Stimulated activated naive CD8-positive, alpha-beta T cell treated with anti-CD3 and anti-CD28 coated beads, Interleukin-15, Interleukin-2, amounts not matched to agents 100 U/mL and 50 U/mL, for 24 hours (primary cell): ENCODE measurements around the gene TCEAL2.
A peak's percentile ranks its signal among the peaks of the same experiment; 100 is the strongest.
"Not testable (repeated sequence)": the region's sequence is repeated elsewhere in the genome, so short reads cannot be mapped to it uniquely, and the experiment has no call there.

ENCODE experiments used
- ATAC-seq: fragments of 150-1000 bp; cut with Tn5 transposase; one replicate; pipeline ENCODE4 v1.10.0; 2021
- DNase-seq: peaks from one replicate; pipeline ENCODE4 v3.0.0; 2021

TCEAL2 gene

DNA sequence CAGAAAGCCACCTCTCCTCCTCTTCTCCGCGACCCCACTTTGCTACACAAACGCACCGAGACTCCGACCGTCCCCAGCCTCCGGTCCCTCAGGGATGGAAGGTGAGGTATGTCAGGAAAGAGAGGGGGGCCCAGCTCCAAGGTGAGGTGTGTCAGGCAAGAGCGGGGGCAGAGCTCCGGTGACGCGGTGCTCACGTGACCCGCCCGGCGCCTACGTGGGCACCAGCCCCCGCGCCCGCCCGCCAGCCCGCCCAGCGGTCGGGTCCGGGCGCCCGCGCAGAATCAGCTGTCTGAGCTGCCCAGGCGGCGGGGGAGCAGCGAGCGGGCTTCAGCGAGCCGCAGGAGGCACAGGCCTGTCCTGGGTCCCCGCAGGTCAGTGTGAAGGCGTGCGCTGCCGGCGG lies at the start of gene TCEAL2:
Gene TCEAL2, plus strand, starts transcription at position 244 of the 400 bp plus-strand sequence. CDS start 1,152 bp downstream, outside the sequence.
- peak; percentile 2 for DNase-seq
- ATAC-seq: not testable (repeated sequence)

DNA sequence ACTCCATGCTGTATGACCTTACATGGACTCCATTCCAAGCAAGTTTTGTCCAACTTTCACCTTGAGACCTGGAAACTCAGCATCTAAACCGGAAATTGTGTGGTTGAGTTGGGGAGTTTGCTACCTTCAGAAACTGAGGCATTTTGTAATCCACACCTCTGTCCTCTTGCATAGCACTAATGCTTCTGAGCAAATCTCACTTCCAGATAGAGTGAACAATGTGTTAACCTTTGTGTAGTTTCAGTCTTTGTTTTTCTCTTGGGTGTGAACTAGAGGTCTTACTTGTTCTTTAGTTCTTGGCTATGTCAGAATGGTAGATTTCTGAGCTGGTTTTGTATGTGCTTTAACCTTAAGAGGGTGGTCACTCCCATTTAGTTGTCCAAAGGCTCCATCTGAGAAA lies 48.1 kb upstream of the TCEAL2 start:
- DNase-seq (no peak), ATAC-seq (no peak)

DNA sequence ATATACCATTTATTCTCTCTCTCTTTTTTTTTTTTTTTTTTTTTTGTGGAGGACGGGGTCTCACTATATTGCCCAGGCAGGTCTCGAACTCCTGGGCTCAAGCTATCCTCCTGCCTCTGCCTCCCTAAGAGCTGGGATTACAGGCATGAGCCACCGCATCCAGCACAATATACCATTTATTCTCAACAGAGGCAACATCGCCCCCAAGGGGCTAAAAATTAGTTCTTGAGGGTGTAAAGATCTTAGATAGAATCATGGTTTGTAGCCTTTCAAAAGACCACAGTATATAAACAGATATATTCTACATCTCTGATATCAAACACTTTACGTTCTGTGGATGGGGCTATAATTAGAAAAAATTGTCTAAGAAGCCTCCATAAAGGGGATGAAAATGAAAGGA lies 39.8 kb upstream of the TCEAL2 start:
- DNase-seq: no peak
- no peak for ATAC-seq

DNA sequence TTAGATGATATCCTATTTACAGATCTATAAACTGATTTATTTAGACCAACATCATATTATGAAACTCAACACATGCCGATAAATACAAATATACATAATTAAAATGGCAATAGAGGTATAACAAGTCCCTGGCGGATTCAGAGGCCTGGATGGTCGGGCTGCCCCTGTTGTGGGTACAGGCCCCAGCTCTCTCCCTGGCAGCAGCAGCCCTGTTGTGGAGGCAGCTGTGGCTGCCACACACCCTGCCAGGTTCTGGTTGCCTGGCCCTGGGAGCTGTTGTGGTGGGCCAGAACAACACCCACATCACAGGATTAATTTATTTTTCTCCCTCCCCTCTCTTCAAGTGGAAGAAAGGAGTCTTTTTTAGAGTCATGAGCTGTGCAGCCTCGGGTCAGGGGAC lies 12.1 kb upstream of the TCEAL2 start:
- DNase-seq (no peak), ATAC-seq (no peak)

DNA sequence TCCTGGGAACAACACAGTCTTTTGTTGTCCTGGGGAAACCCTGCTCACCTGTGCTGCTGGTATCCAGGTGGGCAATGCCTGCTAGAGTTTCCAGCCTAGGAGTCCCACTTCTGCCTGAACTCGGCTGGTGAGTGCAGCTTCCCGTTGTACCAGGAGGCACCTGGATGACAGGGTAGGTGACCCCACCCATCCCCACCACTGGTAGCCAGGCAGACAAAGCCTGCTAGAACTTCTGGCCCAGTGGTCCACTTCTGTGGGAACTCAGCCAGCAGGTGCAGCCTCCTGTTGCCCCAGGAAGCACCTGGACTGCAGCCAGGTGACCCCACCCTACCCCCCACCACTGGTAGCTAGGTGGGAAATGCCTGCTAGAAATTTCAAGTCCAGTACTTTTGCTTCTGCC lies 9.7 kb upstream of the TCEAL2 start:
- no peak for DNase-seq
- ATAC-seq: no peak

DNA sequence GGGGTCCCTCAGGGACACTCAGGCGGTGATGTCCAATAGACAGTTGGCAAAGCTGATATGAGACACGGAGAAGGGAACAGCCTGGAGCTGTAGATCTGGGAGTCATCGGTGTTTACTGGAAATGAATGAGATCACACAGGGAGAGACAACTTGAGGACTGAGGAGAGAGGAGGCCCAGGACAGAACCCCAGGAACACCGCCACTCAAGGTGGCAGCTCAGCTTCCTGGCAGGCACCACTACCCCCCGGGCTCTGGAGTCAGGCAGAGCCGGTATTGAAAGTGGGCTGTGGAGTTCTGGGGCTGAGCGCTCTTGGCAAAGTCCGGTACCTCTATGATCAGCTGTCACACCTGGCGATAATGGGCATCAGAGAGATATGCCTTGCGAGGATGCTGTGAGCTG lies 465 bp upstream of the TCEAL2 start:
- not testable (repeated sequence) for DNase-seq, ATAC-seq

DNA sequence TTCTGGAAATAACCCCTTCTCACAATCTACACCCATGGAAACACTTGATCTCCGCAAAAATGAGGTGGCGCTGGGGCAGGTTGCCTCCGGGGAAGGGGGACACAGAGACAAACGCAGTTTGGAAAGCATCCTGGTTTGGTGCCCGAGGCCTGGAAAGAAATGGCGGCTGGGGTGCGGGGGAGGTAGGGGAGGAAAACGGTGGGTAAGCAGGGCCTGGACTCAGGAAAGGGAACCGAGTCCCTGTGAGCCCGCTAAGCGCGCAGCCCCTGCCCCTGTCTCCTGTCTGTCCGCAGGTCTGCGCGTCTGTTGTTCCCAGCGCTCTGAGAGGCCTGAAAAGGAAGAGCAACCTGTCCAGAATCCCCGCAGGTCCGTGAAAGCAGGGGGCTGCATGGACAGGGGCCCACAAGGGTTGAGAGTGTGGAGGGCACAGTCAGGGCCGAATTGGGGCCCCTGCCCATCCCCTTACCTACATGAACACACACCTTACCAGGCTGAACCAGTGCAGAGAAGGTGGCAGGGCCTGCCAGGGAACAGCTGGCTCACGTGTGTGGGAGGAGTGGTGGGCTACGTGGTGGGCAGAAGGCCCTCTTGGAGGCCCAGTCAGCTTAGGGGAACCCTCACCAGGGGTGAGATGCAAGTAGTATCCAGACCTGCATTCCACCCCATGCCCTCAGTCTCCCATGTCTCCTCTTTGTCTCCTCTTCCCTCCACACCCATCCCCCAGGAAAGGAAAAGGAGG lies 770 bp downstream of the TCEAL2 start:
- ATAC-seq, DNase-seq: not testable (repeated sequence)

DNA sequence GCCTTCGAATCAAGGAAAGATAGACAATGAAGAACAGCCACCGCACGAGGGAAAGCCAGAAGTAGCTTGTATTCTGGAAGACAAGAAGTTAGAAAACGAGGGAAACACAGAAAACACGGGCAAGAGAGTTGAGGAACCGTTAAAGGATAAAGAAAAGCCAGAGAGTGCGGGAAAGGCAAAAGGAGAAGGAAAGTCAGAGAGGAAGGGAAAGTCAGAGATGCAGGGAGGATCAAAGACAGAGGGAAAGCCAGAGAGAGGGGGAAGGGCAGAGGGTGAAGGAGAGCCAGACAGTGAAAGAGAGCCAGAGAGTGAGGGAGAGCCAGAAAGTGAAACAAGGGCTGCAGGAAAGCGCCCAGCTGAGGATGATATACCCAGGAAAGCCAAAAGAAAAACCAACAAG lies 1.4 kb downstream of the TCEAL2 start:
- ATAC-seq: no peak

DNA sequence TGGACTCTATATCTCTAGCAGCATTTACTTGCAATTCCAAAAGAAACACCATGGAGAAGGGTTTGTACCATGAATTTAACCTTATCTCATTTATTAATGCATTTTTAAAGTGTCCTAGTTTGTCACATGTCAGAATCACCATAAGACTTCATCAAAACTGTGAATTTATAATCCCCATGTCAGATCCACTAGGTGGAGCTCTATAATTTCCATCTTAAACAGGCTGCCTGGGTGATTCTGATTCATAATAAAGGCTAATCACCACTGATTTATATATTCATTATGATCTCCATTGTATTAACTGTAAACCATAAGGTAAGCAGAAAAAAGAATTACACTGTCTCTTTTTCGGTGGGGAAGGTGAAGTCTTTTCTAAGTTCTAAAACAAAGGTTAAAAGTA lies 4.0 kb downstream of the TCEAL2 start:
- ATAC-seq (no peak), DNase-seq (no peak)

More for the DNA sequence above, 1.4 kb downstream of the TCEAL2 start:
- no peak for DNase-seq

DNA sequence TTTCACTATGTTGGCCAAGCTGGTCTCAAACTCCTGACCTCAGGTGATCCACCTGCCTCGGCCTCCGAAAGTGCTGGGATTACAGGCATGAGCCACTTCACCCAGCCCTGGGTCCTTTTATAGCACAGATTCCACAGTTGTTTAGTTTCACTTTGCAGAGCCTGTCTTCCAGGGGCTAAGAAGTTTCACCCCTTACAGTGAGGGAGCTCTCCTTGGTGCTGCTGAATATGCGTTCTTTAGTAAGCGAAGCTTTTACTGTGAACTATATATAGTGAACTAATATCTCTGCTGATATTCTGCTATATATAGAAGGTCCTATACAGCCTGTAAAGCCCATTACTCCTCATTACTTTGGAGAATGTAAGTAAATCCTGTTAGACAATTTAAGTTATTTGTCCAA lies 12.6 kb downstream of the TCEAL2 start:
- no peak for DNase-seq
- no peak for ATAC-seq

DNA sequence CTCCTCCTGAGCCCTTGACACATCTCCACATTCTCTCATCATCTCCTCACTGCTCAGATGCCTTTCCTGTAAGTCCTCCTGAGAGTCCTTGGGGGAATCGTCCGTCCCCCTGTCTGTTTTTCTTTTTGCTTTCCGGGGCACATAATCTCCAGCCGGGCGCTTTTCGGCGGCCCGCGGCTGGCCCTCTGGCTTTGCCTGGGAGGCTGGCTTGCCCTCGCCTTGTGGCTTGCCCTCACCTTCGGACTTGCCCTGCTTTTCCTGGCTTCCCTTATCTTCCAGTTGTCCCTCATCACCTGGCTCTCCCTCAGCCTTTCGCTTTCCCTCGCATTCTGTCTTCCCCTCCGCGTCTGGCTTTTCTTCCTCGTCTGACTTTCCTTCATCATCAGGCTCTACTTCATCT lies 15.4 kb downstream of the TCEAL2 start:
- ATAC-seq, DNase-seq: not testable (repeated sequence)

DNA sequence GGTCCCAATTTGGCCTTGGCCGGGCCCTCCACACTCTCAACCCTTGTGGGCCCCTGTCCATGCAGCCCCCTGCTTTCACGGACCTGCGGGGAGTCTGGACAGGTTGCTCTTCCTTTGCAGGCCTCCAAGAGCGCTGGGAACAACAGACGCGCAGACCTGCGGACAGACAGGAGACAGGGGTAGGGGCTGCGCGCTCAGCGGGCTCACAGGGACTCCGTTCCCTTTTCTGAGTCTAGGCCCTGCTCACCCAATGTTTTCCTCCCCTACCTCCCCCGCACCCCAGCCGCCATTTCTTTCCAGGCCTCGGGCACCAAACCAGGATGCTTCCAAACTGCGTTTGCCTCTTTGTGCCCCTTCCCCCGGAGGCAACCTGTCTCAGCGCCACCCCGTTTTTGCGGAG lies 16.2 kb downstream of the TCEAL2 start:
- ATAC-seq, DNase-seq: not testable (repeated sequence)

DNA sequence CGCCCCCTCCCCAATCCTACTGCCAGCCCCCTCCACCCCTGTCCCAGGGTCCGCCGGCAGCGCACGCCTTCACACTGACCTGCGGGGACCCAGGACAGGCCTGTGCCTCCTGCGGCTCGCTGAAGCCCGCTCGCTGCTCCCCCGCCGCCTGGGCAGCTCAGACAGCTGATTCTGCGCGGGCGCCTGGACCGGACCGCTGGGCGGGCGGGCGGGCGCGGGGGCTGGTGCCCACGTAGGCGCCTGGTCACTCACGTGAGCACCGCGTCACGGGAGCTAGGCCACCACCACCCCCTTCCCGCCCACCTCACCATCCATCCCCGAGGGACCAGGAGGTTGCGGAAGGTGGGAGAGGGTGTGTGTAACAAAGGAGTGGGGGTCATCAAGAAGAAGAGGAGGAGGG lies 16.8 kb downstream of the TCEAL2 start, which contains the start of gene TCEAL6:
Gene TCEAL6, minus strand, starts transcription at position 208 of the 400 bp plus-strand sequence.
- ATAC-seq, DNase-seq: not testable (repeated sequence)

DNA sequence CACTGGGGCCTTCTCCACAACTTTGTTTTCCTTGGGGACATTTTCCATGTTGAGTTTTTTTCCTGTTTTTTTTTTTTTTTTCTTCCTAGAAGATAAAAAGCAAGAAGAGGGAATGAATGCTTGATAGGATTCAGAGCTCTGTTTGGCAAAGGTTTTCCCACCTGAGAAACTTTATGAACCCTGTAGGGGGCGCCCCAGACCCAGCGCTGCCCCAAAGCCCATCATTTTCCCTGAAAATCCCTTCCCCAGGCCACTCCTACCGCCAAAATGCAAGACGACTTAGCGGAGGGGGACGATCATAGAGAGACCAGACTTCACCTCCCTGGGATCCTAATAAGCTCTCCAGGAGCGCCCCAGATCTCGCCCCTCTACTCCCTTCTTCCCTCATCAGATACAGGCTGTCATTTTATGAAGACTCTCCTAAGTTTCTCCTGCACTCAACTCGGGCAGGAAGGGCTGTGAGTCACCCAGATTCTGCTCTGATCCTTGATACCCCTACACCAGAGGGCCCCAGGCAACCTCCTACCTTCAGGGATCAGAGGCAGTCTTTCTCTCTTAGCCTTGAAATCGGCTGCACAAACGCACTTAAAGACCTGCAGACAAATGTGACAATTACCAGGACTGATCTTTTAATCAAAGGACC lies 28.9 kb downstream of the TCEAL2 start:
- DNase-seq (peak; percentile 16), ATAC-seq (peak; percentile 24)

DNA sequence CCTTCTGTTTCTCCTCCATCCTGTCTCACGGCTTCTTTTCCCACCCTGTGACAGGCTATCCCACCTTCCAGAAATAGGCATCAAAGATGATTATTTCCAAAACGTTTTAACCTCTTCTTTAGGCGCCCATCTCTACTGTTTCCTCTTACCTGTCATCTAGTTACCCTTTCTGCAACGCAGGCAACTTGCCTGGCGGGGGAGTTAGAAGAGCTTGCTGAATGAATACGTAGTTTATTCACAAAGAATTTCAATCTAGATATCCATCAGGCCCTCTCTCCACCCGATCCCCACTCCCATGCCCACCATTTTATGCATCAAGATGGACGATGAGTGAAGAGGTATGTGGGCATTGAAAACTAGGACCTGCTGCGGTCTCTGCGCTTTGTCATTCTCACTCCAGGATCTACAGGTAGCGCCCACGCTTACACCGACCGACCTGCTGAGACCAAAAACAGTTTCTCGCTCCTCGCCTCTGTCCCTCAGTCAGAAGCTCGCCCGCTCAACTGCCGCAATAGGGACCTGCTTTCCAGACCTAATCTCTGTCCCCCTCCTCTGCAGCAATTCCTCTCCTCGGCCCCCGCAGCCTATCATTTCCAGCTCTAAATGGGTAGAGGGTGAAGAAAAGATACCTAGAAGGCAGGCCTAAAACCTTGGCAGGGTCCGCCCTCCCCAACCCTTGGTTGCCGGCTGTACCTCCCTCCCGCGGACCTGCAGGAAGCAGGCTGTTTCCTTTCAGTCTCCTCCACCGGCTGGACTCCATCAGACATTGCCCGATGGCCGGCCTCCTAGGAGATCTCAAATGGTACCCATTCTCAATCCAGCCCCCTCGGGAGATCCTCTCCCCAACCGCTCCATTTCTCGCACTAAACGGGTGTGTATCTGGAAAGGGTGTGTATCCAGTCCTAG lies 29.7 kb downstream of the TCEAL2 start:
- DNase-seq (peak; percentile 7), ATAC-seq (peak; percentile 34)

DNA sequence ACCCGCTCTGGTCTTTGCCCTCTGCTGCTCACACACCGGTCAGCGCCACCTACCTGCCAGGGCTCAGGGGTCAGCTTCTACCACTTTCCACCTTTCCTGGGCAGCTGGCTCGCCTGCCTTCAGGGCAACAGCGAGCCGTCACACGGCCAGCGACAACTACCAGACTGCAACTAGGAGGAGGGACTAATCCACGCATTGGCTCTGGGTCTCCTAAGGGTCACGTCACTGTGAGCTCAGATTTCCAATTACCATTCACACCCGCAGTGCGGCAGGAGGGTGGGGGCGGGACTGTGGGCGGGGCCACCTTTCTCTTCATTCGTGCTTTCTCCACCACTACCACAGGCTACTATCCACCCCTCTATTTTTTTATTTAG lies 30.3 kb downstream of the TCEAL2 start, which contains the start of gene BEX5:
Gene BEX5, minus strand, starts transcription at position 172 of the 374 bp plus-strand sequence. CDS start 1,712 bp downstream, outside the sequence.
- peak; percentile 33 for DNase-seq
- ATAC-seq: peak; percentile 98
